T-helper 1 cell treated with Interleukin-12 subunit alpha and Interleukin-12 subunit beta and Interleukin-4 antibody, amounts not matched to agents 30 μg/mL and 1 μg/mL, for 36 hours (primary cell): ENCODE data around the gene RIMS3.

Source experiments
- H3K27ac Mint-ChIP-seq: one replicate; pipeline ENCODE4 v1.8.0; 2021; ENCODE audit warnings: mild to moderate bottlenecking, mixed read lengths
- H3K27me3 Mint-ChIP-seq: one replicate; pipeline ENCODE4 v1.8.0; 2021; ENCODE audit warnings: low read depth, mixed read lengths
- H3K36me3 Mint-ChIP-seq: one replicate; pipeline ENCODE4 v1.8.0; 2021; ENCODE audit warnings: low read depth, mixed read lengths
- H3K4me1 Mint-ChIP-seq: one replicate; pipeline ENCODE4 v1.8.0; 2021; ENCODE audit warnings: low read depth, mixed read lengths
- H3K4me3 Mint-ChIP-seq: one replicate; pipeline ENCODE4 v1.8.0; 2021; ENCODE audit warnings: mild to moderate bottlenecking, moderate library complexity, mixed read lengths
- H3K9me3 Mint-ChIP-seq: one replicate; pipeline ENCODE4 v1.8.0; 2021; ENCODE audit warnings: mixed read lengths

The RIMS3 gene

GRCh38 chr1:40621821-40622450, 43.5 kb downstream of the RIMS3 start:
- Mint-ChIP-seq H3K27me3 (peaks cover 10% of the 10 kb centered on the region), H3K27ac (no peak overlapping the region), H3K4me3 (no peak overlapping the region), H3K36me3 (no peaks in the 10 kb centered on the region), H3K4me1 (no peaks in the 10 kb centered on the region), H3K9me3 (no peaks in the 10 kb centered on the region)

GRCh38 chr1:40620586-40621210, 44.8 kb downstream of the RIMS3 start:
- Mint-ChIP-seq H3K4me1 (no peaks in the 10 kb centered on the region), H3K9me3 (no peaks in the 10 kb centered on the region), H3K27ac (no peak overlapping the region), H3K36me3 (no peaks in the 10 kb centered on the region), H3K4me3 (no peak overlapping the region), H3K27me3 (peaks cover 10% of the 10 kb centered on the region)

- Mint-ChIP-seq H3K36me3 (no peaks in the 10 kb centered on the region), H3K4me3 (no peak overlapping the region), H3K27ac (no peak overlapping the region), H3K4me1 (no peaks in the 10 kb centered on the region), H3K9me3 (no peaks in the 10 kb centered on the region), H3K27me3 (peaks cover 10% of the 10 kb centered on the region)
Measured at GRCh38 chr1:40620150-40620549, 45.3 kb downstream of the RIMS3 start.

- Mint-ChIP-seq H3K36me3 (no peaks in the 10 kb centered on the region), H3K27me3 (peaks cover 10% of the 10 kb centered on the region), H3K9me3 (no peaks in the 10 kb centered on the region), H3K4me3 (no peak overlapping the region), H3K4me1 (no peaks in the 10 kb centered on the region), H3K27ac (no peak overlapping the region)
Measured at GRCh38 chr1:40618108-40618507, 47.4 kb downstream of the RIMS3 start.

- Mint-ChIP-seq H3K4me3 (no peak overlapping the region), H3K9me3 (no peaks in the 10 kb centered on the region), H3K27ac (no peak overlapping the region), H3K4me1 (no peaks in the 10 kb centered on the region), H3K36me3 (no peaks in the 10 kb centered on the region), H3K27me3 (peaks cover 9% of the 10 kb centered on the region)
Measured at GRCh38 chr1:40612345-40612831, 53.1 kb downstream of the RIMS3 start.

- Mint-ChIP-seq H3K27ac (no peak overlapping the region), H3K4me3 (no peak overlapping the region)
Measured at GRCh38 chr1:40610156-40610555, 55.3 kb downstream of the RIMS3 start.

GRCh38 chr1:40607921-40608320, 57.6 kb downstream of the RIMS3 start:
- no peaks in the 10 kb centered on the region for H3K4me1 Mint-ChIP-seq

More at GRCh38 chr1:40610156-40610555, 55.3 kb downstream of the RIMS3 start:
- H3K9me3 Mint-ChIP-seq = no peaks in the 10 kb centered on the region
- H3K36me3 Mint-ChIP-seq = no peaks in the 10 kb centered on the region
- peaks cover 7% of the 10 kb centered on the region for H3K27me3 Mint-ChIP-seq
- H3K4me1 Mint-ChIP-seq = no peaks in the 10 kb centered on the region

GRCh38 chr1:40606978-40607377, 58.5 kb downstream of the RIMS3 start:
- H3K4me1 Mint-ChIP-seq = no peaks in the 10 kb centered on the region
- H3K4me3 Mint-ChIP-seq = no peak overlapping the region
- peaks cover 11% of the 10 kb centered on the region for H3K27me3 Mint-ChIP-seq
- no peaks in the 10 kb centered on the region for H3K9me3 Mint-ChIP-seq
- no peak overlapping the region for H3K27ac Mint-ChIP-seq
- H3K36me3 Mint-ChIP-seq = no peaks in the 10 kb centered on the region

More at GRCh38 chr1:40607921-40608320, 57.6 kb downstream of the RIMS3 start:
- Mint-ChIP-seq H3K27ac (no peak overlapping the region), H3K9me3 (no peaks in the 10 kb centered on the region), H3K36me3 (no peaks in the 10 kb centered on the region), H3K27me3 (peaks cover 7% of the 10 kb centered on the region), H3K4me3 (no peak overlapping the region)

- Mint-ChIP-seq H3K4me3 (no peak overlapping the region), H3K27ac (no peak overlapping the region), H3K36me3 (no peaks in the 10 kb centered on the region), H3K9me3 (no peaks in the 10 kb centered on the region), H3K4me1 (no peaks in the 10 kb centered on the region), H3K27me3 (peaks cover 15% of the 10 kb centered on the region)
Measured at GRCh38 chr1:40606194-40606593, 59.3 kb downstream of the RIMS3 start.

- Mint-ChIP-seq H3K27ac (no peak overlapping the region), H3K36me3 (no peaks in the 10 kb centered on the region), H3K4me3 (no peak overlapping the region), H3K27me3 (peaks cover 15% of the 10 kb centered on the region), H3K4me1 (no peaks in the 10 kb centered on the region), H3K9me3 (no peaks in the 10 kb centered on the region)
Measured at GRCh38 chr1:40599926-40600325, 65.6 kb downstream of the RIMS3 start.

GRCh38 chr1:40595623-40596022, 69.9 kb downstream of the RIMS3 start:
- H3K27ac Mint-ChIP-seq = no peak overlapping the region
- no peak overlapping the region for H3K4me3 Mint-ChIP-seq
- peaks cover 11% of the 10 kb centered on the region for H3K27me3 Mint-ChIP-seq
- no peaks in the 10 kb centered on the region for H3K9me3 Mint-ChIP-seq
- H3K4me1 Mint-ChIP-seq = peaks cover 7% of the 10 kb centered on the region
- no peaks in the 10 kb centered on the region for H3K36me3 Mint-ChIP-seq

- H3K4me3 Mint-ChIP-seq = no peak overlapping the region
- H3K4me1 Mint-ChIP-seq = peaks cover 7% of the 10 kb centered on the region
- no peaks in the 10 kb centered on the region for H3K36me3 Mint-ChIP-seq
Measured at GRCh38 chr1:40594187-40594531, 71.3 kb downstream of the RIMS3 start.

GRCh38 chr1:40593449-40594186, 71.9 kb downstream of the RIMS3 start:
- Mint-ChIP-seq H3K36me3 (no peaks in the 10 kb centered on the region), H3K4me1 (peaks cover 7% of the 10 kb centered on the region), H3K4me3 (no peak overlapping the region), H3K27me3 (peaks cover 7% of the 10 kb centered on the region), H3K27ac (no peak overlapping the region), H3K9me3 (no peaks in the 10 kb centered on the region)

More at GRCh38 chr1:40594187-40594531, 71.3 kb downstream of the RIMS3 start:
- Mint-ChIP-seq H3K27ac (no peak overlapping the region), H3K27me3 (peaks cover 7% of the 10 kb centered on the region), H3K9me3 (no peaks in the 10 kb centered on the region)

GRCh38 chr1:40592107-40592803, 73.2 kb downstream of the RIMS3 start:
- Mint-ChIP-seq H3K9me3 (no peaks in the 10 kb centered on the region), H3K27me3 (peaks cover 7% of the 10 kb centered on the region), H3K36me3 (no peaks in the 10 kb centered on the region), H3K4me1 (peaks cover 7% of the 10 kb centered on the region), H3K27ac (no peak overlapping the region), H3K4me3 (no peak overlapping the region)
